Hepatocyte (in vitro differentiated cells): Measurements from ENCODE around the gene UBE2A.

Experiments
- CTCF ChIP-seq: fragments of 200-600 bp; sonication (generic); IDR thresholded peaks from 2 replicates; pipeline ENCODE4 v1.5.1; 2016; ENCODE audit warnings: antibody characterized with exemption, mild to moderate bottlenecking; ENCODE audit not compliant: poor library complexity
- EZH2 ChIP-seq: fragments of 200-600 bp; sonication (generic); IDR thresholded peaks from 2 replicates; pipeline ENCODE4 v1.6.1; 2016; ENCODE audit warnings: antibody characterized with exemption, mild to moderate bottlenecking, borderline replicate concordance
- EZH2phosphoT487 ChIP-seq: fragments of 200-600 bp; sonication (generic); IDR thresholded peaks from one replicate; pipeline ENCODE4 v1.6.1; 2018; ENCODE audit warnings: antibody characterized with exemption, mild to moderate bottlenecking, low read depth, moderate library complexity; ENCODE audit not compliant: unreplicated experiment, severe bottlenecking

GRCh38 chrX:119602701-119603255 lies 28.4 kb downstream of the UBE2A start:
- no peak for TF ChIP-seq CTCF
- no peak for TF ChIP-seq EZH2
- no peak for TF ChIP-seq EZH2phosphoT487
